Upper lobe of right lung (tissue), 1 donor: ENCODE data around the gene SFT2D3. TPM values are rescaled to one million over a fixed set of nuclear protein-coding genes. Genes with fewer than 3 reads are reported as not detected.

ENCODE experiments used
- ATAC-seq: fragments of 200-7000 bp; cut with Tn5 transposase; one replicate; pipeline ENCODE4 v1.9.1; 2020; ENCODE audit warnings: mild to moderate bottlenecking, moderate library complexity
- DNase-seq: peaks from one replicate; pipeline ENCODE4 v3.0.0-alpha.2; 2020
- H3K27ac ChIP-seq: fragments of 200-600 bp; one replicate; pipeline ENCODE4 v1.8.0; 2022
- H3K27me3 ChIP-seq: fragments of 200-600 bp; one replicate; pipeline ENCODE4 v1.8.0; 2022; ENCODE audit warnings: mild to moderate bottlenecking
- H3K36me3 ChIP-seq: fragments of 200-600 bp; one replicate; pipeline ENCODE4 v1.8.0; 2022
- H3K4me1 ChIP-seq: fragments of 200-600 bp; one replicate; pipeline ENCODE4 v1.8.0; 2022
- H3K4me3 ChIP-seq: fragments of 200-600 bp; one replicate; pipeline ENCODE4 v1.8.0; 2022; ENCODE audit warnings: mild to moderate bottlenecking
- H3K9me3 ChIP-seq: fragments of 200-600 bp; one replicate; pipeline ENCODE4 v1.8.0; 2022
- intact Hi-C: fragments of 100-400 bp; cut with DNase I; formaldehyde crosslinking; loops from one replicate; pipeline ENCODE4 v1.11.0; 2022
- total RNA-seq: library from RNA; stranded (reverse); fragmentation: NEBNext Ultra II Directional; extraction: Animal tissue kit (Norgen Biotek cat#: 25700); gene quantifications from one replicate; pipeline ENCODE4 v1.2.1, GENCODE V29; 2021
- TF ChIP-seq, protein P1 (sequence below): fragments of 200-600 bp; IDR thresholded peaks from one replicate; pipeline ENCODE4 v1.8.0; 2022; ENCODE audit warnings: antibody characterized with exemption
- donor health status: DM: no; HTN: yes; CAD: no; lungs with severe emphysema.

The SFT2D3 gene
- total RNA-seq, 1 donor from 2014 or later, result 7.7 TPM

DNA sequence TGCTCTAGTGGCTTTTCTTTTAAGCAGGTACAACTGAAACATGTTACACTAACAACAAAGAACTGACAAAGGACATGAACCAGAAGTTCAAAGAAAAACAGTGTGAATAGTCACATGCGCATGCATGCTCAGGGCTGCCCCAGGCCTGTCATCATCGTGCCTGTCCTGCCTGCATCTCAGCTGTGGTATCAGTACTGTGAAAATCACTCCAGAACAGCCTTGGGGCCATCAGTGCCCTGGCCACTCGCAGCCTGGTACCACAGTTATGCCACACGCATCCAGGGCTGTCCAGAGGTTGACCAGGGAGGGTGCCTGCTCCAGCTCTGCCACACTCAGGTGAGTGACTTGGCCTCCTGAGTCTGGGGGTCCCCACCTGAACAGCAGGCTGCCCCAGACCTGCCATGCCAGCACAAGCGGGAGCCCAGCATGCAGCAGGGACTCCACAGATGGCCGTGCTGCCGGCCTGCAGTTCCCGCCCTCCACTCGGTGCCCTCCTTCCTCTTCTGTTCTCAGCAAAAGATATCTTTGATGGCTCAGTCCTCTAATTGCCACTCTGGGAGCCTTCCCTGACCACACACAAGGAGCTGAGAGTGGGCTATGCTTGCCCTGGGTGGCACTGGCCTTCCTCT, 38.2 kb upstream of the SFT2D3 start:
- H3K4me3 ChIP-seq, result no peak overlapping the region
- TF ChIP-seq, protein P1, sequence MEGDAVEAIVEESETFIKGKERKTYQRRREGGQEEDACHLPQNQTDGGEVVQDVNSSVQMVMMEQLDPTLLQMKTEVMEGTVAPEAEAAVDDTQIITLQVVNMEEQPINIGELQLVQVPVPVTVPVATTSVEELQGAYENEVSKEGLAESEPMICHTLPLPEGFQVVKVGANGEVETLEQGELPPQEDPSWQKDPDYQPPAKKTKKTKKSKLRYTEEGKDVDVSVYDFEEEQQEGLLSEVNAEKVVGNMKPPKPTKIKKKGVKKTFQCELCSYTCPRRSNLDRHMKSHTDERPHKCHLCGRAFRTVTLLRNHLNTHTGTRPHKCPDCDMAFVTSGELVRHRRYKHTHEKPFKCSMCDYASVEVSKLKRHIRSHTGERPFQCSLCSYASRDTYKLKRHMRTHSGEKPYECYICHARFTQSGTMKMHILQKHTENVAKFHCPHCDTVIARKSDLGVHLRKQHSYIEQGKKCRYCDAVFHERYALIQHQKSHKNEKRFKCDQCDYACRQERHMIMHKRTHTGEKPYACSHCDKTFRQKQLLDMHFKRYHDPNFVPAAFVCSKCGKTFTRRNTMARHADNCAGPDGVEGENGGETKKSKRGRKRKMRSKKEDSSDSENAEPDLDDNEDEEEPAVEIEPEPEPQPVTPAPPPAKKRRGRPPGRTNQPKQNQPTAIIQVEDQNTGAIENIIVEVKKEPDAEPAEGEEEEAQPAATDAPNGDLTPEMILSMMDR, result no peak

DNA sequence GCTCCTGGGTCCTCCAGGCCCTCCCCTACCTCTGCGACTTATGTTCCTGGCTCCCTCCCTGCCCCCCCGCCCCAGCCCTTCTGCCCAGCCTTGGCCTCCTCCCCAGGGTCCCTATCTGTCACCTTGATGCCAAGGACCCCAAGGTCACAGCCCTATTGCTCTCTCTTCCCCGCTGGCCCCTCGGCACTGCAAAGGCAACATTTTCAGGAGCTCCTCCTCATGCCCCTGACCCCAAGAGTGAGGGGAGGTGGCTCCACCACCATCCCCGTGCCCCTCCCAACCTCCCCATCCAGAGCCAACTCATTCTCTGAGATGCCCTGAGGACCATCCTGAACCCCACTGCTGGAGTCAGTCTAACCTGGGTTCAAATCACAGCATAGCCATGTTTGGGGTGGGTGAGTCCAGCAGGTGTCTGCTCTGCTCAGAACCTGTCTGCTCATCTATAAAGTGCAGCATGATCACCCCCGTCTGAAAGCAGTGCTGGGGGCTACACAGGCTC, 37.7 kb upstream of the SFT2D3 start:
- Histone ChIP-seq H3K27ac (peak overlapping the region; percentile 58), H3K36me3 (no peaks in the 10 kb centered on the region), H3K27me3 (no peaks in the 10 kb centered on the region), H3K4me1 (peaks cover 25% of the 10 kb centered on the region), H3K4me3 (peak overlapping the region; percentile 46), H3K9me3 (no peaks in the 10 kb centered on the region)
- intact Hi-C loops, result no loop called here
- TF ChIP-seq, protein P1, result no peak
- ATAC-seq (no peak), DNase-seq (peak; percentile 48)

More for the DNA sequence above, 38.2 kb upstream of the SFT2D3 start:
- intact Hi-C loops, result no loop called here
- H3K9me3 ChIP-seq, result no peaks in the 10 kb centered on the region
- ATAC-seq (no peak), DNase-seq (peak; percentile 57)
- H3K27ac ChIP-seq, result peak overlapping the region; percentile 58
- H3K36me3 ChIP-seq, result no peaks in the 10 kb centered on the region
- no peaks in the 10 kb centered on the region for H3K27me3 ChIP-seq
- H3K4me1 ChIP-seq, result peaks cover 25% of the 10 kb centered on the region

DNA sequence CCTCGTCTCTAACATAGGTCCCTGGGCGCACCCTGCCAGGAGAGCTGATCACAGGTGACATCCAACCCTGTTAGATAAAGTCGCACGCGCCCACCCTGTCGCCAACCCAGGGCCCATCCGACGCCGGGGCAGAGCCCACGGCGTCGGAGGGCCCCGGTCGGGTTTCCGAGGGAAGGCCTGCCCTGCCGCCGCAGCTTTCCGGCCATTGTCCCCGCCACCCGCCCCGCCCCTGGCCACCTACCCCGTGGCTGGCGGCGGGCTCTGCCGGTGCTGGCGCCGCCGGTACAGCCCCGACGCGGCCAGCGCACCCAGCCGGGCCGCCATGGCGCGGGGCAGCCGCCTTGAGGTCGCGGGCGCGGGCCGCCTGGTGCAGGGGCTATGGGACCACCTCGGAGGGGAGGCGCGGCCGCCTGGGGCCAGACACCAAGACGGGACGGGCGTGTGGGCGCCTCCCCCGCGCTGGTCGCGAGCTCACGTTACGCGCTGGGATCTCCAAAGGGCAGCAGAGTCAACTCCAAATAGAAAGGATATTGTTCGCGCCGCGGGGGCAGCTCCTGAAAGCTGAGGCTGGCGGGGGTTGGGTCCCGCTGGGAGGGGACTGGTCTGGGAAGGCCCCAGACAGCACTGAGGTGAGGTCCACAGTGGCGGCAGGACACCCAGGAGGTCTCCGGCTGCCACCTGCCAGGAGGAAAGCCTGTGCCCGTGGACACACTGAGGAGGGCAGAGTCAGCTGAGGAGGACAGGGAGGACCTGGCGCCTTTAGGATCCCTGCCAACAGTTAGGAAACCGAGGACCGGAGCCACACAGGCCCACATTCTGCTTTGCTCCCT, 37.0 kb upstream of the SFT2D3 start:
- Histone ChIP-seq H3K27me3 (no peaks in the 10 kb centered on the region), H3K9me3 (no peaks in the 10 kb centered on the region), H3K4me3 (peak overlapping the region; percentile 46), H3K36me3 (no peaks in the 10 kb centered on the region), H3K27ac (peak overlapping the region; percentile 74), H3K4me1 (peaks cover 25% of the 10 kb centered on the region)
- DNase-seq (peak; percentile 77), ATAC-seq (peak; percentile 68)
- TF ChIP-seq, protein P1, result no peak
- intact Hi-C loops, result no loop called here

DNA sequence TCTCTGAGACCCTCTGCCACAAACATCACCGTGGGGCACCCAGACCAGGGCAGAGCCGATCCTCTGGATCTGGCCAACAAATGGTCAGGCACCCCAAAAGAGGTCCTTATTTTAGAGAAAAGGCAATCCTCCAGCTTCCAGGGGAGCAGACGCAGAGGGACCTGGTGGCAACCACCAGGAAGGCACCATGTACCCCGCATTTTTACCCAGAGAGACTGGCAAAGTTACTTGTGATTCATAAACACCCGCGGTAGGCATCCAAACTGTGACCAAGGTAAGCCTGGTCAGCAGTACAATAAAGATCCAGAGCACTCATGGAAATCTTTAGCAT, 36.4 kb upstream of the SFT2D3 start:
- intact Hi-C loops, result no loop called here
- Histone ChIP-seq H3K4me1 (peaks cover 25% of the 10 kb centered on the region), H3K27me3 (no peaks in the 10 kb centered on the region), H3K4me3 (peak overlapping the region; percentile 46), H3K36me3 (no peaks in the 10 kb centered on the region), H3K27ac (peak overlapping the region; percentile 74), H3K9me3 (no peaks in the 10 kb centered on the region)
- DNase-seq (peak; percentile 39), ATAC-seq (no peak)
- TF ChIP-seq, protein P1, result no peak

DNA sequence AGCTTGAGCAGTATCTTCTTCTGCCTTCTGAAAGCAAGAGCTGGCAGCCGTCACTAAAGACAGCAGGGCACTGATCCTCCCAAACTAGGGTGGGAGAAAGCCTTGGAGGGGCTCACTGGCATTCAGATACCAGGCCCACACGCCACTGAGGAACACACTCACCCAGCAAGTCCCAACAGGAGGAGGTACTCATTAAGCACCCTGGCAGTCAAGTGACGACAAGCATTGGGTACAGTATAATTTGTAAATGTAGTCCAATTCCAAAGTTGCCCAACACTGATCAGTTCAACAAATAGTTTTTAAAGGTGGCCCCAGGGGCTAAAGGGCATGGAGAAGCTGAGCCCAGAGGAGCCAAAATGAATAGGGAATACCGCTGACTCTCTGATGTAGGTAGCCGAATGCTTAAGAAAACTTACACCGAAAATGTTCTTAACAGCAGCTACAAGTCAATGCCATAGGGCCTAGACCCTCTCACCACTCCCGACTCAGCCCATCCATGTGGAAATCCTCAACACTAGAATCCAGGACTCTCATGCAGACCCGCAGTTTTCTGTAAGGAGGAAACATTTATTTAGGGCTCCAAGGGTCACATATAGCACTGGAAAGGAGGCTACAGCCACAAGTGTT, 35.9 kb upstream of the SFT2D3 start:
- Histone ChIP-seq H3K36me3 (no peaks in the 10 kb centered on the region), H3K27me3 (no peaks in the 10 kb centered on the region), H3K4me1 (peaks cover 25% of the 10 kb centered on the region), H3K4me3 (peak overlapping the region; percentile 46), H3K27ac (peak overlapping the region; percentile 74), H3K9me3 (no peaks in the 10 kb centered on the region)
- ATAC-seq (no peak), DNase-seq (no peak)
- TF ChIP-seq, protein P1, result no peak
- intact Hi-C loops, result no loop called here
